HG02938 (cell line): ENCODE data around the gene STRIP1.

Experiments used
- ATAC-seq: cut with Tn5 transposase; IDR thresholded peaks from one replicate; pipeline ENCODE4 v1.9.1; 2021; ENCODE audit warnings: mild to moderate bottlenecking, moderate library complexity; ENCODE audit not compliant: unreplicated experiment

The STRIP1 gene

DNA sequence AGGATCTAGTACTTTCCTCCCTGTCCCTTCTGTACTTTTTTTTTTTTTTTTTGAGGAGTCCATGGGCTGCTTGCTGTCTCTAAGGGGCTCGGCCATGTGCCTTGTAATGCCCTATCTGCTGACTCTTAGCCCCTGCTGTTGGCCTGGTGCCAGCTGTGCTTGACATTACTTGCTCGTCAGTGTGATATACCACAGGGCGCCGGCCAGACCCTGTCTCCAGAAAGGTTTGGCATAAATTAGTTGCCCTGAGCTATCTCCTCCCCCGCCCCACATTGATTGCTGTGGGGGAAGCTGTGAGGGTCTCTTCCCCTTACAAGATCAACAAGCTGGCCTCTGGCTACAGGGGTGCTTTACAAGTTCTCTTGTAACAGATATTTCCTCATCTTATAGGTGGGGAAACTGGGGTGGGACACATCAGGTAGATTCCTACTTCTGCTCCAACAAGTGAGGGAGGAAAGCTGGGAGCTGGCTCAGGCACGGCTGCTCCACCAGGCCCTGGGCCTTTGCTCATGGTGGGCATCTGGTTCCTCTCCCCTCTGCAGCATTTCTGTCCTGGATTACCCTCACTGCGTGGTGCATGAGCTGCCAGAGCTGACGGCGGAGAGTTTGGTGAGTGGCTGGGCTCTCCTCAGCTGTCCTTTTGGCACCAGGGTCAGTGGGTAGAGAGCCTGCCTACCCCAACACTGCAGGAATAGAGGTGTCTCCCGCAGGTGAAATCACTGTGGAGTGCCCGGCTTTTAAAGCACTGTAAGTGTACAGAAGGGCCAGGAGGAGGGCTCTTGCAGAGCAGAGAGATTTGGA, 15.6 kb downstream of the STRIP1 start:
- no peak for ATAC-seq

DNA sequence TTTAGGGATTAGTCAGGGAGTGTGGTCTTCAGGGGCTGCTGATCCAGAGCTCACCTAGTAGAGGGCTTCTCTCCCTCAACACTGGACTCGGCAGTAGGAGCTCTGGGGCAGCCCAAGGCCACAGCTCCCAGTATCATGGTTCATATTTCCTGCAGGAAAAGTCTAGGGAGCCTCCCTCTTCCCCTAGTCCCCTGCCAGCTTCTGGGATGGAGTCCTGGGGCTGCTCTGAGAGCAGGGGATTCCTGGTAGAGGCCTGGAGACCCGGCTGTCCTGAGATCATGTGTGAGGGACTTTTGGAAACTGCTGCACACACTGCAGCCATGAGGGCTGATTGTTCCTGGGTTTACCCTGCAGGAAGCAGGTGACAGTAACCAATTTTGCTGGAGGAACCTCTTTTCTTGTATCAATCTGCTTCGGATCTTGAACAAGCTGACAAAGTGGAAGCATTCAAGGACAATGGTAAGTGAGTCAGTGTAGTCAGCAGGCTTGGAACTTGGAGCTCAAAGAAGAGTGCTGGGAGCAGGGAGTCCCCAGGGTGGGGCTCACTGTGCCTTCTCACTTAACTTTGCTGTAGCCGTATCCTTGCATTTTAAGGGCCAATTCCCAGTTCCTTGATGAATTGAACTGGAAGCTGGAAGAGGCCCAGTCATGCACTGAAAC, 16.3 kb downstream of the STRIP1 start:
- ATAC-seq, result no peak

GRCh38 chr1:110051262-110051648, 16.8 kb downstream of the STRIP1 start:
- no peak for ATAC-seq

DNA sequence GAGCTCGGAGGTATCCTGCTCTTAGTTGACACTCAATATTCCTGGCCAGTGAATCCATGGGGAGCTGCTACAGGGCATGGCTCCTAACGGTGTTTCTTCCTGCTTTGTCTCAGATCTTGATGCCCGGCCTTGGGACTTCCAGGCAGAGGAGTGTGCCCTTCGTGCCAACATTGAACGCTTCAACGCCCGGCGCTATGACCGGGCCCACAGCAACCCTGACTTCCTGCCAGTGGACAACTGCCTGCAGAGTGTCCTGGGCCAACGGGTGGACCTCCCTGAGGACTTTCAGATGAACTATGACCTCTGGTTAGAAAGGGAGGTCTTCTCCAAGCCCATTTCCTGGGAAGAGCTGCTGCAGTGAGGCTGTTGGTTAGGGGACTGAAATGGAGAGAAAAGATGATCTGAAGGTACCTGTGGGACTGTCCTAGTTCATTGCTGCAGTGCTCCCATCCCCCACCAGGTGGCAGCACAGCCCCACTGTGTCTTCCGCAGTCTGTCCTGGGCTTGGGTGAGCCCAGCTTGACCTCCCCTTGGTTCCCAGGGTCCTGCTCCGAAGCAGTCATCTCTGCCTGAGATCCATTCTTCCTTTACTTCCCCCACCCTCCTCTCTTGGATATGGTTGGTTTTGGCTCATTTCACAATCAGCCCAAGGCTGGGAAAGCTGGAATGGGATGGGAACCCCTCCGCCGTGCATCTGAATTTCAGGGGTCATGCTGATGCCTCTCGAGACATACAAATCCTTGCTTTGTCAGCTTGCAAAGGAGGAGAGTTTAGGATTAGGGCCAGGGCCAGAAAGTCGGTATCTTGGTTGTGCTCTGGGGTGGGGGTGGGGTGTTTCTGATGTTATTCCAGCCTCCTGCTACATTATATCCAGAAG, 19.4 kb downstream of the STRIP1 start:
- ATAC-seq, result no peak

DNA sequence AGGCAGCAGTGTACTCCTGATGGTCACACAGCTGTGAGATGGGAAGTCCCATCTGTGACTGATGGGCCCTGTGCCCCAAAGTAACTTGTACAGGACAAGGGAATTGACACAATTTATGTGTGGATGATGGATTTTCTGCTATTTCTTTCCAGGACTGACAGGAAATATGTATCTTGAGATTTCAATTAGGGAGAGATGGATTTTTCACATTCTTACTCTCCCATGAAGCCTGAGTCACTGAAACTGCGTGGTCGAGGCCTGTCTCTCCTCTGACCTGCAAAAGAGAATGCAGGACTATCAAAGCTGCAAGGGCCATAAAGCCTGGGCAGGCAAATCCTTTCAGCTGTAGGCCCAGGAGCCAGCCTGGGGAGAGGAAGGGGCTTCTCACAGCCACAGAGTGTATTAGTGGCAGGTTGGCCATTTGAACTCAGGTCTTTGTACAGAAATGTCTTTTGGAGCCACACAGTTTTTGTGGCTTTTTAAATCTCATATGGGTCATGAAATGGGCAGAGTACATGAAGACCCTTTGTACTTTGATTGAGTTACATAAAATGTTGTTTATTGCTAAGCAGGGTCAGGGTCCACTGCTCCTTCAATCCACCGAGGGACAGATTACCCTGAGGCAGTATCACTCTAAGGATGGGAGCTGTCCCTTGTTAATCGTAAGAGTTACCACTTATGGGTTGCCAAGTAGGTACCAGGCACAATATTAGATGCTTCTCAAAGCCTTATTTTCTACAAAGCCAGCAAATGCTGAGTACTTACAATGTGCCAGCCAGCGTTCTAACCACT, 21.3 kb downstream of the STRIP1 start:
- ATAC-seq, result no peak

- no peak for ATAC-seq
Observed at GRCh38 chr1:110056285-110056683, 21.9 kb downstream of the STRIP1 start.

GRCh38 chr1:110056776-110057175, 22.4 kb downstream of the STRIP1 start:
- ATAC-seq, result no peak

DNA sequence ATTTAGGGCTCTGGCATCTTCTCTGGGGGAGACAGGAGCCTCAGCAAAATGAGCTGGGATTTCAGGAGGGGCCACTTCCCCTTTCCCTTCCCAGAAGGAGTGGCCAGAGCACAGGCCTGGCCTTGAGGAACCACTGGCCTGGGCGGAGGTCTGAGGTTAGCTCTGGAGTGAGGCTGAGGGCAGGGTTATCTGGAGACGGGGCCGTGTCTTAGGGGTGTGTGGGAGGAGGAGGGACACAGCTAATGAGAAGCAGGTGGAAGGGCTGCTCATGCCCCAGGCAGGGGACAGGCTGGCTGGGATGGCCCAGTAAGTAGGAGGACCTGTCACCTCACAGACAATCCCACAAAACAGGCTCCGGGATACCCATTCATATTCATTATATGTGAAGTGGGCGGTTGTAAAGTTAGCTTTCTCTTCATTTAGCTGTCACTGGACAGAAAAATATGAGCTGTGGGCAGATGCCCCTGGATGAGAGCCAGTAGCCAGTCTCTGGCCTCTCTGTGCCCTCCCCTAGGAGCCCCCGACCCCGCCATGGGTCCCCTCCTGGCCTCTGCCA, 23.6 kb downstream of the STRIP1 start:
- no peak for ATAC-seq

GRCh38 chr1:110058591-110058990, 24.2 kb downstream of the STRIP1 start:
- ATAC-seq, result no peak

DNA sequence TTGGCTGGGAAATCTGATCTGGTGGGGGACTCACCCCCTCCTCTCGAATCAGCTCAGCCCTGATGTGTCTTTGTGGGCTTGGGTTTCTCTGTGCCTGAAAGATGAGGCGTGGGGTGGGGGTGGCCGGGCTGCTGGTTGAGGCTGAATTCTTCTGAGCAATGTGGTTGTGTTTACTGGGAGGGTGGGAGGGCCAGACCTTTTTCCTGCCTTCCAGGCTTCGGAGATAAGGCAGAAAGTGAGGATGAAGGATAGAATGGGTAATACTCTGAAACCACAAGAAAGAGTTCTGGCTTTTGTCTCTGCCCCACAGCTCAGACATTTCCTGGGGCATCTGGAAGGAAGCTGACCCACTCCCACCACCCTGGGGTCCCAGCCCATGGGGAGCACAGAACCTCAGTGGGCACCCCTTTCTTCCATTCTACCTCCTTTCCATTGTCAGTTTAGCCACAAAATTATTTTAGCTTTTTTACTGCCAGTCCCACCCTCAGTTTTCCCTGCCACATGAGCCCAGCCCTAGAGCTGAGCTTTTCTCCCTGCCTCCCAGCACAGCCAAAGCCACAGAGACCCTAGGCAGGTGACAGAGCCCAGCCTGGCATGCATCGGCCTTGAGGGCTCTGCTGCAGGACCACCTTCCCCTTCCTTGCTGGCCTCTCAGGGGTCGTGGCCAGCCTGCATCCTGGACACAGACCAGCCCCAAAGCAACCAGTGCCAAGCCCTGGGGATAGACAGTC, 24.9 kb downstream of the STRIP1 start:
- no peak for ATAC-seq

DNA sequence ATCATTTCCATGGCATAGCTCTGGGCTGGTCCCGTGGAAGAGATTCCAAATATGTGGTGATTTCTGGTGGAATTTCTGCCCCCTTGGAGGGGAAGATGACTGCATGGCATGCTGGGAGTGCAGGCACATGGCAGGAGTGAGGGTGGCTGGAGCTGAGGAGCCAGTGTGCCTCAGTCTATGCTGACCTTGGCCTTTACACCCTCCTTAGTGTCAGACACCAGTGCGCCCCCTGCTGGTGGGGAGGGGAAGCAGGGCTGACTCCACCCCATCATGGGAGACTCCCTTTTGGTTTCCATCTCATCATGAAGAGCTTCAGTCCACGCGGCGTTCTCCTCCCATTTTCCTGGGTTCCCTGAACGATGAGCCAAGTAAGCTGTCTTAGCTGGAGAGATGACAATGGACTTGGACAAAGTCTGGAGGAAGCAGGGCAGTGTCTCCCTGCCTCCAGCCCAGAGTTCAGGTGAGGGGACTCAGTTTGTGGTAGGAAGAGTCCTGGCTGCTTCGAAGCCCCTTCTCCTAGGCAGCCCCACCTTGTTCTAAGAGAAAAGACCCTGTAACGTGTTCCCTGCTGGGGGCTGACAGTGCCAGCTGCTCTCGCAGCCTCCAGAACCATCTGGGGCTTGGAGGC, 25.7 kb downstream of the STRIP1 start:
- ATAC-seq, result no peak

- no peak for ATAC-seq
Observed at GRCh38 chr1:110060662-110061060, 26.2 kb downstream of the STRIP1 start.

- no peak for ATAC-seq
Observed at GRCh38 chr1:110061341-110061740, 26.9 kb downstream of the STRIP1 start.

DNA sequence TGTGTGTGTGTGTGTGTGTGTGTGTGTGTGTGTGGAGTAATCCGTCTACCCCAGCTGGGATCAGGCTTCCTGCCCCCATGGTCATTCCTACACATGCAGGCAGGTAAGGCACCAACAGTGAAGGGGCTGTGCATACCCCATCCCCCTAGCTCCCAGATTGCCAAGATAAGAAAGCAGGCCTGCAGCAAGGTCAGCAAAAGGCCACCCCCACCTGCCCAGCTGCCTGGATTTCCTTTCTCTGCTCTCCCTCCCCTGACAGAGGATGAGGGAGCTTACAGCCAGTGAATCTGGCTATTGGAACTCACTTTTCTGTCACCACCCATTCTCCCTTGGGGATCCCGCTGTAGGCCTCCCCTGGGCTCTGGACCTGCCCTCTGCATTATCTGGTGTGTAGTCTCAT, 28.2 kb downstream of the STRIP1 start:
- ATAC-seq, result no peak

DNA sequence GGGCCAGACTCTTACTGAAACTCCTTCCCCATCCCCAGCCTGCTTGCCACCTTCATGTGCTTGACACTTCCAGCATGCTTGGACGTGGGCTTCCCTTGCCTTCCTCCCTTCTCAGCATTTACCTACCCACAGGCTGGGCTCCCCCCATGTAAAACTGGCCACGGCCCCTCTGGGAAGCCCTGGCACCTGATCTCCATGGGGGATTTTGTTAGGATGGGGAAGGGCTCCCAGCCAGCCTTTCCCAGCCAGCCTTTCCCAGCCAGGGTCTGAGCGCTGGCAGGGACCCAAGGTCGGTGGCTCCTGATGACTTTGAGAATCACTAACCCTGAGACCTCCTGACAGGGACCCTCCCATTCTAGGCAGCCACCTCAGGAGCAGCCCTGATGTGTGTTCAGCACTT, 29.4 kb downstream of the STRIP1 start:
- no peak for ATAC-seq

- no peak for ATAC-seq
Observed at GRCh38 chr1:110064576-110065337, 30.3 kb downstream of the STRIP1 start.

- ATAC-seq, result no peak
Observed at GRCh38 chr1:110065841-110066240, 31.4 kb downstream of the STRIP1 start.

DNA sequence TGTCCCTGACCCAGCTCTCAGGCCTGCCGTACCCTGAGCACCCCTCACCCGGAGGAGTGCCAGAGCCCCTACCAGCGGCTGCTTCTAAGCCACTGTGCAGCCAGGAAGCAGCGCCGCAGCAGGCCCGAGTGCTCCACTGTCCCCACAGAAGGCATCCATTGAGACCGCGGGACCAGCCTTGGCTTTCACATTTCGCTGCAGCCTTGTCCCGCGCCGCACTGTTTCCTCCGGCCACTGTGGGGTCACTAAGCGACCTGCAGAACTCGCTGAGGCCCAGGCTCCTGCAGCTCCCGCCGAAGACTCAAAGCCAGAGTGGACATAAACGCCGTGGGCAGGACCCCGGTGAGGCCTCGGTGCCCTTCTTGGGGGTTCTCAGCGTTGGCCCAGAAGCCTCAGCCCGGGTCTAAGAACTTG, 33.1 kb downstream of the STRIP1 start:
- no peak for ATAC-seq
